Stimulated activated CD4-positive, alpha-beta T cell treated with anti-CD3 and anti-CD28 coated beads, Interleukin-4, amount 100 ng/mL, for 24 hours (primary cell): Measurements from ENCODE around the gene PLEKHM3.
"Not testable (repeated sequence)": the region's sequence is repeated elsewhere in the genome, so short reads cannot be mapped to it uniquely, and the experiment has no call there.

Experiments
- DNase-seq: peaks from one replicate; pipeline ENCODE4 v3.0.0-alpha.2; 2020

Gene PLEKHM3

DNA sequence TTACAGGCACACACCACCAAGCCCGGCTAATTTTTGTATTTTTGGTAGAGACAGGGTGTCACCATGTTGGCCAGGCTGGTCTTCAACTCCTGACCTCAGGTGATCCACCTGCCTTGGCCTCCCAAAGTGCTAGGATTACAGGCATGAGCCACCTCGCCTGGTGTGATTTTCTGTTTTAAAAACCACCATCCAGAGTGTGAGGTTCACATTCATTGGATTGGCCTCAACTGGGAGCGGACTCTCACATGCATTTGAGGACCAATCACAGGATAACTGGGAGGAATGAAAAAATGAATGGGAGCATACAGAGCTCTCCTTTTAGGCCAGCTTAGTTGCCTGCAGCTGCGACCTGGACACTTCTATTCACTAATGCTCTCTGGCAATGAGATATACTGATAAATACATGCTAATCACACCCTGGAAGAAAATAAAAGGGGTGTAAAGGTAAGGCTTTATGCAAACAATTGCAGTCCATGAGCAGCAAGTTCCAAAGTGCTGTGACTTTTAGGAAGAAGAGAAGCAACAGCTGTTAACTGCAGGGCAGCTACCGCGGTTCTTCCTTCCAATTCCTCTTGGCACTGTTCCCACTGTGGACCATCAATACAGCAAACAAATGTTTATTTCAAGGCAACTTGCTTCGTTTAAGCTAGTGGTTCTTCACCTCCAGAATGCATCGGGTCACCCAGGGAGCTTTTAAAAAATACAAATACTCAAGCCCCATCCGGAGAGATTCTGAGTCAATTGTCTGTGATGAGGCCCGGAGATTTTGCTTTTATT is 206.1 kb downstream of the PLEKHM3 start:
- DNase-seq = no peak

DNA sequence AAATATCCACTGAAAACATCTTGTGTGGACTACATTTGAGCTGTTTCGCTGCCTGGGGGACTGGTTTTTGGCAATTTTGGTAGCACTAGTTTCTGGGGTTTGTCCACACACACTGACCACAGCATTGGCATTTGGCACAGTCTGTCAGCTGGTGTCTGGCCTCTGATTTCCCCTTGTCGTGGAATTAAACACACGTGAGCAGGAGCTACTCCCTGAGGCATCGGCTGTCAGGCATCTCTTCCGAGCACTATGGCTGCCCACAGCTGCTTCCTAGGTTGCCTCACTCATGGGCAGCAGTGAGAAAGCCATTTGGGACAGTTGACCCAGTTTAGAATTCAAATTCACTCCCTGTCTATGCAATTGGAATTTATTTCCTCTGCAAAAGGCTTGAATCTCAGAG is 208.8 kb downstream of the PLEKHM3 start:
- DNase-seq = no peak

GRCh38 chr2:207815254-207815653 is 210.1 kb downstream of the PLEKHM3 start:
- no peak for DNase-seq

DNA sequence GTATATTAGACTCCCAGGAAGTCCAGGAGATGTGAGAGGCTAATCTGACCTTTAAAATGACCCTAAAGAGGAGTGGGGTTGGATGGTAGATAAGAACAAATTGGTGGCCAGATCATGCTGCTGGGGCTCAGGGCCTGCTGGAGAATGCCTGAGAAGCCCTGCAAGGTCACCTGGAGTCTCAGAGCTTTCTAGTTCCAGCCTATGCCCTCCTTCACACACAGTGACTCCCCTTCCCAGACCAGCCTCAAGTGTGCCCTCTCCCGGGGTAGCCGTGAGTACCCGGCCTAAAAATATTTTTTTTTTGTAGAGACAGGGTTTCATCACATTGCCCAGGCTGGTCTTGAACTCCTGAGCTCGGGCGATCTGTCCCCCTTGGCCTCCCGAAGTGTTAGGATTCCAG is 211.4 kb downstream of the PLEKHM3 start:
- DNase-seq = no peak

GRCh38 chr2:207813221-207813916 is 212.0 kb downstream of the PLEKHM3 start:
- DNase-seq = no peak

GRCh38 chr2:207812726-207813080 is 212.6 kb downstream of the PLEKHM3 start:
- DNase-seq = no peak

DNA sequence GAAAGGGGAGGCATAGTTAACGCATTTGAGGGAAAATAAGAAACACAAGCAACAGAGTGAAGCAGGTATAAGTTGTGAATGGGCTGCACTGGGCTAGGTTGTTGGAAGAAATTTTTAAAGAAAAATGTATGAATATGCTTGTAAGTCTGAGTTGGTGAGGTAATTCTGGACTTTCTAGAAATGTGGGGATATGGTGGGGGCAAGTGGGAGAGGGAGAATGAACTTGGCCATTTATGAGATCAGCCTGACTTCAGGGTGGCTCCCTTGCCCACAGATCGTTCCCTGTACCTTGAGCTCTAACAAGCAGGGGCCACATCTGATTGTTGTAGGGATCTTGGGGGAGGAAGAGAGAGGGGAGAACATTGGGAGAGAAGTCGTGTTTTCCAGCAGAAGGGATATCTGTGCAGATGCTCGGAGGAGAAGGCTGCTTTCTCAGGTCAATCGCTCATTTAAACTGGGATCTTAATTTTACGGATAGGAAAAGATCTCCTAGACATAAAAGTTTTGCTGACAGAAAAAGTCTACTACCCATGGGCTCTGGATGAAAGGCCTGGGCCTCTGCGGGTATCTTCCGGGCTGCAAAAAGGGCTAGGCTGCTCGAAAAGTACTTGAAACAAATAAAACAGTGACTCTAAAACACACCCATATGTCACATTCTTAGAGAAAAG is 213.1 kb downstream of the PLEKHM3 start:
- DNase-seq = no peak

- not testable (repeated sequence) for DNase-seq
Measured at GRCh38 chr2:207811658-207812057, 213.7 kb downstream of the PLEKHM3 start.

GRCh38 chr2:207810200-207810788 is 215.0 kb downstream of the PLEKHM3 start:
- no peak for DNase-seq

DNA sequence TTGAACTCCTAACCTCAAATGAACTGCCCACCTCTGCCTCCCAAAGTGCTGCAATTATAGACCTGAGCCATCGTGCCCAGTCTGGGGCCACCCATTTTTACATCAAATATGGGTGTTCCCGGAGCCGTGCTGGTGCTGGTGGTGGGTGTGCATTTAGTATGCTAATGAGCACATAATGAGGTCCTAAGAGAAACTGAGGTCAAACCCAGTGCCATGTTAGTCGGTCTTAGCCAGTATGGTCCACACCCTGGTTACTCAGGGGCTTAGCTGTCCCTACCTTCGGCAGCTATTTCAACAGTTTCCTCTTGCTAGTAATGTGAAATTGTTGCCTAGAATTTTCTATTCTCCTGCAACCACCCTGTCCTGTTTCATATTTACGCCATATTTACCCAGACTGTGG is 217.2 kb downstream of the PLEKHM3 start:
- DNase-seq = no peak

DNA sequence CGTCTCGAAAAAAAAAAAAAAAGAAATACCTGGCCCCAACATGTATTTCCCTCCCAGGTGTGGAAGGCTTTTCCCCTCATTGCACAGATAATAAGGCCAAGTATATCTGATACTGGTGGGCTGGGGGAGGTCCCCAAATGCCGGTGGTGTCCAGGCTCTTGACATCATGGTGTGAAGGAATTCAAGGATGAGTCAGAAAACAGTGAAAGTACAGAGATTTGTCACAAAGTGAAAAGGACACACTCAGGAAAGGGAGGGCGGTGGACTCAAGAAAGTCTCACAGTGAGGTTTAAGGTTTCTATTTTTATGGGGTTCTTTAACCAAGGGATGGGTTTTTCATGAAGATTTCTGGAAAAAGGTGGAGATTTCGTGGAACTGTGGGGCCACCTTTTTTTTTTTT is 217.8 kb downstream of the PLEKHM3 start:
- no peak for DNase-seq

- no peak for DNase-seq
Measured at GRCh38 chr2:207805566-207806226, 219.6 kb downstream of the PLEKHM3 start.

DNA sequence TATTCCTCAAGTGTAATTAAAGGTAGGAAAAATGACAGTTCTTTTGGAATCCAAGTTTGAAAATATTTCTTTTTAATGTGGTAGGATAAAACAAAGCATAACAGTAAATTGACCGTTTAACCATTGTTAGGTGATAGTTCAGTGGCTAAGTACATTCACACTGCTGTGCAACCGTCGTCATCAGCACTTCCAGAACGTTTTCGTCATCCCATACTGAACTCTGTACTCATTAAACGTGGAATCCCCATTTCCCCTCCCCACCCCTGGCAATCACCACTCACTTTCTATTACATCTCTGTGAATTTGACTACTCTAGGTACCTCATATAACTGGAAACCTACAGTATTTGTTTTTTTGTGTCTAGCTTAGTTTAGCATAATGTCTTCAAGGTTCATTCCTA is 222.7 kb downstream of the PLEKHM3 start:
- DNase-seq = no peak

DNA sequence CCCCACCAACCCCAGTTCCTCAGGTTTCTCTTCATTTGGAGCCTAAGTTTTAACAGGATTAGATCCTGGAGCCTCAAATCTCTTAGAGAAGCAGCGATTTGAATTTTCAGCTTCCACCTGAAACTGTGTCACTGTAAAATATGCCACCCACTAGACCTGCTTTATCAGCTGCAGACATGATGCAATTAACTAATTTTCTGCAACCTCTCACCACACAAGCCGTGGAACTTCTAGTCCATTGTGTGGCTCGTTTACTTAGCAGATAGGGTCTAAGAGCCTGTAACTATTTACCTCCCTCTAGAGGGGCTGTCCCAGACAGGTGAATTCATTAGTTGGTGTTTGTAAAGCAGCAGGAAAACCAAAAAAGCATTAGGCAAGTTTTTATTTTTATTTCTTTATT is 224.1 kb downstream of the PLEKHM3 start:
- DNase-seq = no peak

- DNase-seq = no peak
Measured at GRCh38 chr2:207796585-207797350, 228.6 kb downstream of the PLEKHM3 start.

GRCh38 chr2:207792244-207792785 is 233.0 kb downstream of the PLEKHM3 start:
- no peak for DNase-seq

GRCh38 chr2:207791579-207792243 is 233.6 kb downstream of the PLEKHM3 start:
- no peak for DNase-seq

DNA sequence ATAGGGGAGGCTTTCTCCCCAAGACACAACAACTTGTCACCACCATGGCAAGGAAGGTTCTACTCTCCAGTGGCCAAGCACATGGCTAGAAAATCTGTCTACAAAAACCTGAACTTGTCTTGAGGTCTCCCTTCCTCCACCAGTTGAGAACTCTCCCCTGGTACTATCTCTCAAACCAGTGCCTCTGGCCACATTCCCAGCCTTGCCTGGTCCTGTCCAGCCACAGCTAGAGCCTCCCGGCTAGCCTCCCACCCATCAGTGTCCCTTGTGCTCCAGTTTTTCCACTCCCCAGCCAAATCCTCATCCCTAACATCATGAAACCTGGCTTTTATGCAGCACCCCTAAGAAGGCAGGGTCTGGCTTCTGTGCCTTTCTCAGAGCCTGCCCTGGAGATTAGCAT is 234.4 kb downstream of the PLEKHM3 start:
- no peak for DNase-seq

- no peak for DNase-seq
Measured at GRCh38 chr2:207787800-207788199, 237.5 kb downstream of the PLEKHM3 start.

- DNase-seq = no peak
Measured at GRCh38 chr2:207787017-207787416, 238.3 kb downstream of the PLEKHM3 start.

DNA sequence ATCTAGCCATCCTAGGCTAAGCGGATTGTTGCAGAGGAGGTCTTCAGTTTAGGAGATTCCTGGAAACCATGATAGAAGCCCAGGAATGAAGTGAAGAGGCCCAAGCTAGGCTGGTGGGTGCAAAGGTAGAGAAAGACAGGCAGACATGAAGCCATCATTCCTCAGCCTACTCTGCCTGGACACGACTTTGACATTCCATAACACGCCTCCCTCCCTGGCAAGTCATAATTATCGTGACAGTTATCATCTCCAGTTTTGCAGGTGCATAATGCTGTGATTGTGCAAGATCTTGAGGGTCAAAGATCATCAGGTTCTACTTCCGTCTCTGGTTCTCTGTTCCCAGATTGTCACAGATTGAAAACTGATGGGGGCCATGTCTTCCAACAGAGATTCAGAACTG is 240.4 kb downstream of the PLEKHM3 start:
- no peak for DNase-seq
